ENCODE results near the gene TSPAN15.

The TSPAN15 gene

DNA sequence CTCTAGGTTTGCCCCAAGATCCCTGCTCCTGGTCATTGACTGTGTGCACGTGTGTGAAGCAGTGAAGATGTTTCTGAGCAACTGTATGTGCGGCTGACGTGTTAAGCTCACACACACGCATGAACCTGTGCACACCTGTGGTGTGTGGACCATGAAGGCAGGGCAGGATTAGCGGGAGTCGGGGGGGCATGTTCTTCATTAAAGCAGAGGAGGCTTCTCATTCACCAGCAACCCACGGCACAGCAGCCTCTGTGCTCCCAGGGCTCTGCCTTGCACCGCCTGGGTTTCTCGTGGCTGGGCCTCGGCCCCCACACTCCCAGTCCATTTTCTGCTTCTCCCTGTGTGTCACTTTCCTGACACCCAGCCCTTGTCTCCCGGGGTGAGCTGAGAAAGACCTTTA, 33.7 kb upstream of the TSPAN15 start:
- DNase-seq (ENCODE audit: low read depth in 2 of 2): no peak

- no peak for DNase-seq (ENCODE audit: low read depth in 2 of 2)
These were observed 33.1 kb upstream of the TSPAN15 start for GRCh38 chr10:69418052-69418752.

DNA sequence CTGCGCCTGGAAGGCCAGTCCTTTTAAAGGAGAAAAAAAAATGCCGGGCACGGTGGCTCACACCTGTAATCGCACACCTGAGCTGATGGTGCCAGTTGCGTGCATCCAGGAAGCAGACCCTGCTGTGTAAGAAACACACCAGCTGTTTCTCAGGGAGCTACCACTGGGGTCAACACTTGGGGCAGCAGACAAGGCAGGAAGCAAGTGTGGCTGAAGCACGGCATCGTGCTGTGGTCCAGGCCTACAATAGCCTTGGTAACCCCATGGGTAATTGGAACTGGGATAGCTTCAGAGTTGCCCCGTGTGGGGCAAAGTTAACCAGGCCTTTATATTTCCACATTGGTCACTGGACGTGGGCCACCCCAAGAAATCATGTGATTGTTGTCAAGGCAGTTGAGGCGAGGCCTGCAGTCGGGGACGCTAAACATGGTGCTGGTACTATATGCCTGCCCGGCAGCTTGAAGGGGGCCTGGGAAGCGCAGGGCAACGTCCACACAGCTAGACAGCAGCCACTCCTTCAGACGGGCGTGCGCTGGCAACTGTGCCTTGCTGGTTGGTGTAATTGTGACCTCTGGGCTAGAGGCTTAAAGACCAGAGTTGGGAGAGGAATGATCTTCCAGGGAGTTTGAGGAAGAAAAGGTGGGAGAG, 32.0 kb upstream of the TSPAN15 start:
- DNase-seq (ENCODE audit: low read depth in 2 of 2): no peak

DNA sequence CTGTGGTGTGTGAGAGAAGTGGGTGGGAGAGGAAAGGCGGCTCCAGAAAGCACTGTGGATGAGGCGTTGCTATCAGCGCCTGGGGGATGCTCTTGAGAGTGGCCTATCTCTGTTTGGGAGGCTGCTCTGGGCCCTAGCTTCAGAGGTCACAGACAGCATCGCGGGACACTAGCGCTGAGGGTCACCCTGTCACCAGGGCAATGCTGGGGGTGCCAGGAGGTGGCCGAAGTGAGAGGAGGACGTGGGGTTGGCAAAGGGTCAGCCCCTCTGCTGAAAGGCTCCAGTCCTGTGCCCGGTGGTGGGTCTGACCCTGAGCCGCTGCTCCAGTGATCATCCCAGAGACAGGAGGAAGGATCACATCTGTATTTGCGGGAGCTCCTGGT, 31.5 kb upstream of the TSPAN15 start:
- no peak for DNase-seq (ENCODE audit: low read depth in 2 of 2)

DNA sequence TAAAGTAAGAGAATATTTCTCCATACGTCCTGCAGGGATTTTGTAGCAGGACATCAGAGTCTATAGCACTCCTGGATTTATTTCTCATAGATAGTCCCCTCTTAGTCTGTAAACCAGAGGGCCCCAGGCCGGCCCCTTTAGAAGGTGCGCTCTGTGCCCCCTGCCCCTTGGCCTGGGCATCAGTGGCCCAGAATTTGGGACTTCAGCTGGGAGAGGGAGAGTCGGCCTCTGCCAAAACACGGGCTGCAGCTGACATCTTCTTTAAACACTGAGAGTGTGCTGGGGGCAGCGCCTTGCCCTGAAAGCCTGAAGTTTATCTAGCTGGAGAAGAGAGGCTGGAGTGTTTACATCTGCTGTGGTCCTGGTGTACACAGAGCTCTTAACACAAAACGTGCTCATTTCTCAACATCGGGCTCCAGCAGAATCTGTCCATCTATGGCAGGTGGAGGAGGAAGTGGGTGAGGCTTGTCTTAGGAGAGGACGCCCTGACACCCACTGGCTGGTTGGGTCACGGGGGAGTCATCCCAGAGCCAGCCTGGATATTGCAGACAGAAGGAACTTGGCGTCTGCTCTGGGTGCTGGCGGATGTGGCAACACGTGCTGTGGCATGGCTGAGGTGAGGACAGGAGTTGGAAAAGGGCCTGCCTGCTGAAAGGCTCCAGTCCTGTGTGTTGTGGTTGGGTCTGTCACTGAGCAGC, 29.5 kb upstream of the TSPAN15 start:
- no peak for DNase-seq (ENCODE audit: low read depth in 2 of 2)

GRCh38 chr10:69422676-69423075, 28.6 kb upstream of the TSPAN15 start:
- DNase-seq (ENCODE audit: low read depth in 2 of 2): no peak

DNA sequence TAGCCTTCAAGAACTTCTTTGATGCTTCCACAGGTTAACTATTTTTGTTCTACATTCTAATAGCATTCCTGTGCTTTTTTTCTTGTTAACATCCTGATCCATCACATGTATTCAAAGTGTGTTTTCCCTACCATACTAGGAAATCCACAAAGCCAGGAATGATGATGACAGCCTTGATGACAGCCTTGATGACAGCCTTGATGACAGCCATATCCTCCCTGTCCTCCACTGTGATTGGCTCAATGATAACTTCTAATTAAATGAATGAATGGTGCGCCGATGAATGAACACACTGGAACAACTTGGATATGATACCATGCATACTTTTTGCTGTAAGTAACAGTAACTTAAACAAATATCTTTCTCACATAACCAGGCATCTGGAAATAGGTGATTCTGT, 26.2 kb upstream of the TSPAN15 start:
- DNase-seq (ENCODE audit: low read depth in 2 of 2): no peak

DNA sequence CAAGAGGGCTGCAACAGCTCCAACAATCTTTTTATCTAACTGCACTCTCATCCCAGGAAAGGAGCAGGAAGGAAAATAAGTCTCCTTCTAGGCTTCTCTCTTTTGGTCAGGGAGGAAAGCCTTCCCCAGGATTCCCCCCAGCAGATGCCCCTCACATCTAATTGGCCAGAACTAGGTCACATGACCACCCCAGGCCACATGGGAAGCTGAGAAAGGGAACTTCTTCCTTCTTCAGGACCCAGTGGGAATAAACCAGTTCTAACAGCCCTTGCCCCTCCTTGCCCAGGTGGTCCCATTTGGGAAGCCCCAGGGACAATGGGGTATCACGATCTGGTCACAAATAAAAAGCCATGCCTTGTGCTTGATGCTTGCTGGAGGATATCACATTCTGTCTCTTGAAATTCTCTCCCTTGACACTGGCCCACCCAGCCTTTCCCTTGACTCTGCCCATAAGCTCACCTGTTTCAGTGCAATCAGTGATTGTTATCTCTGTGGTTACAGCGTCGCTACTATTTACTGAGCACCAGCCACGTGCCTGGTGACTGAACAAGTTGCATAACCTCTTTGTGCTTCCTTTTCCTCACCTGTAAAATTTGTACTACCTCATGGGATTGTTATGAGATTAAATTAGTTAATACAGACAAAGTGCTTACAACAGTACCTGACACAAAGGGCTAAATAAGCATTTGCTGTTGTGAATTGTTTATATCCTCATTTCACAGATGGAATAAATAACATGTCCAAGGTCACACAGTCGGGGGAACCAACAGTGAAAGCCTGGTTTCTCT, 25.6 kb upstream of the TSPAN15 start:
- no peak for DNase-seq (ENCODE audit: low read depth in 2 of 2)

DNA sequence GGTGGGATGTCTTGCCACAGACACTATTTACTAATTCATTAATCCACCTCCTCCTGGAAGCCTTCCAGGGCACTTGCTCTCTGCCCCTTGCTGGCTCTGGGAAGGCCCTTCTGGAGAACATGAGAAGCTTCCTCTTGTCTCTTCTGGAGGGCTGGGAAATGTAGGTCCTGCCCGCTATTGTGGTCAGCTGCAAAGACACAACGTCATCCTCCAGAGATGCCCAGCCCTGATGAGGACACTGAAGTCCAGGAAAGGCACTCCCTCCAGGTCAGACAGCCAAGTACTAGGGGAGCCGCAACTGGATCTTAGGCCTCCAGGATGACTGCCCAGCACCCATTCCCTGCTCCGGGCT, 24.9 kb upstream of the TSPAN15 start:
- DNase-seq (ENCODE audit: low read depth in 2 of 2): no peak

GRCh38 chr10:69428165-69428564, 23.1 kb upstream of the TSPAN15 start:
- DNase-seq (ENCODE audit: low read depth in 2 of 2): no peak

- no peak for DNase-seq (ENCODE audit: low read depth in 2 of 2)
These were observed 17.1 kb upstream of the TSPAN15 start for GRCh38 chr10:69434169-69434568.

DNA sequence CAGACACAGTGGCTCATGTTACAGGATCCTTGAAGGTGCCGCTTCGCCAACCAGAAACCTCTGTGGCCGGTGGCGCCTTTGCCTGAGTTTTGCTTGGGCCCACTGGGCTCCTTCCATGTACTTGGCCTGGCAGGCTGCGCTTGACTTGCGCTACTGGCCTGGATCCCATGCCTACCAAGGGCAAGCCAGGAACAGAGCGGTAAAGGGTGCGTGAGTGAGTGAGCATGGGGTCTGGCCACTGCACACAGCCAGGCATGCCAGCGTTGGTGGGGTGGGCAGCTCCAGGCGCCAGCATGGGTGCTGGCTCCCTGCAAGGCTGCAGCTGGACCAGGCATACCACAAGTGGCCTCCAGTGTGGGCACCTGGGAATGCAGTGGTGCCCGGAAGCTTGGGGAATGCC, 16.3 kb upstream of the TSPAN15 start:
- DNase-seq (ENCODE audit: low read depth in 2 of 2): no peak

DNA sequence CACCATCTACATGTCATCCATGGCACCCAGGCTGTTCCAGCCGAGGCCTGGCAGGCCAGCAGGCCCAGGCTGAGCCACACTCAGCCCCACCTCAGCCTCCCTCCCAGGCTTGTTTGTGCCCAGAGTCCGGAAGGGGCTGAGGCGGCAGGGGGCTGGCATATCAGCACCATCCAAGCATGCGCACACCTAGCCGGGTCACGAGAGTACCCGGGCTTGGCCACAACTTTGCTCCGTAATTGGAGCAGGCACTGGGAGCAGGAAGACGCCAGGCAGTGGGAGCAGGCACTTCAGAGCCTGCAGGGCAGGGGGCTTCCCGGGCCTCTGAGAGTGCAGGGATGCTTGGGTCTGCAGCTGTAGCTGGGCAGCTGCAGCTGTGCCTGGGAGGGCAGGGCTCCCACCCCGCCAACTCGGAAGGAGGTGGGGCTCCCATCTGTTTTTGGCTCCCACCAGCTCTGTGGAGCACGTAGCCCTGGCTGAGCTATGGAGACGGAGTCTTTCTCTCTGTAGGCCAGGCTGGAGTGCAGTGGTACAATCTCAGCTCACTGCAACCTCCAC, 15.2 kb upstream of the TSPAN15 start:
- DNase-seq (ENCODE audit: low read depth in 2 of 2): no peak

- DNase-seq (ENCODE audit: low read depth in 2 of 2): no peak
These were observed 13.7 kb upstream of the TSPAN15 start for GRCh38 chr10:69437321-69438259.

- no peak for DNase-seq (ENCODE audit: low read depth in 2 of 2)
These were observed 12.5 kb upstream of the TSPAN15 start for GRCh38 chr10:69438536-69439349.

GRCh38 chr10:69439350-69439739, 11.9 kb upstream of the TSPAN15 start:
- DNase-seq (ENCODE audit: low read depth in 2 of 2): no peak

GRCh38 chr10:69439813-69440506, 11.3 kb upstream of the TSPAN15 start:
- no peak for DNase-seq (ENCODE audit: low read depth in 2 of 2)

GRCh38 chr10:69443354-69443753, 7.9 kb upstream of the TSPAN15 start:
- DNase-seq (ENCODE audit: low read depth in 2 of 2): no peak

- DNase-seq (ENCODE audit: low read depth in 2 of 2): no peak
These were observed 6.2 kb upstream of the TSPAN15 start for GRCh38 chr10:69445041-69445440.

DNA sequence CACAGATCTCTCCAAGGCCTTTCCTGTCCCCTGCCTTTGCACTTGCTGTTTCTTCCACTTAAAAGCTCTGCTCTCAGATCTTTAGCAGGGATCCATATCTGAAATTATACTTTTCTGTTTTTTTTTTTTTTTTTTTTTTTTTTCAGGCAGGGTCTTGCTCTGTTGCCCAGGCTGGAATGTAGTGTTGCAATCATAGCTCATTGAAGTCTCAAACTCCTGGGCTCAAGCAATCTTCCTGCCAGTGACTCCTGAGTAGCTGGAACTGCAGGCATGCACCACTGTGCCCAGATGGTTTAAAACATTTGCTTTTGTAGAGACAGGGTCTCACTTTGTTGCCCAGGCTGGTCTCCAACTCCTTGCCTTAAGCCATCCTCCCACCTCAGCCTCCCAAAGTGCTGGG, 5.0 kb upstream of the TSPAN15 start:
- DNase-seq (ENCODE audit: low read depth in 2 of 2): no peak

All from stimulated activated CD8-positive, alpha-beta memory T cell treated with anti-CD3 and anti-CD28 coated beads, Interleukin-2, amount 100 ng/mL, for 1 hour (primary cell).